DLD1 (cell line): ENCODE results near the gene MYOM1.

Source experiments
- in situ Hi-C: cut with HindIII; loops from 2 replicates; pipeline ENCODE4 v1.10.0; 2017; ENCODE audit warnings: low sequenced_read_pairs

The MYOM1 gene

GRCh38 chr18:3250237-3251107, 30.7 kb upstream of the MYOM1 start:
- in situ Hi-C loops: no loop called here

GRCh38 chr18:3248658-3249359, 29.0 kb upstream of the MYOM1 start:
- in situ Hi-C loops: no loop called here

- in situ Hi-C loops: no loop called here
These were observed 28.4 kb upstream of the MYOM1 start for GRCh38 chr18:3248062-3248657.

GRCh38 chr18:3247240-3248061, 27.7 kb upstream of the MYOM1 start, which contains the start of gene MYL12A:
Gene MYL12A (plus strand): TSS chr18:3247801. CDS start chr18:3253248, 5,447 bp downstream.
- in situ Hi-C loops: no loop called here

GRCh38 chr18:3246635-3247239, 27.0 kb upstream of the MYOM1 start:
- in situ Hi-C loops: no loop called here

GRCh38 chr18:3245853-3246634, 26.3 kb upstream of the MYOM1 start:
- in situ Hi-C loops: no loop called here

- in situ Hi-C loops: no loop called here
These were observed 25.4 kb upstream of the MYOM1 start for GRCh38 chr18:3245185-3245564.

GRCh38 chr18:3238742-3239141, 19.0 kb upstream of the MYOM1 start:
- in situ Hi-C loops: no loop called here

GRCh38 chr18:3236470-3236869, 16.7 kb upstream of the MYOM1 start:
- in situ Hi-C loops: no loop called here

GRCh38 chr18:3235846-3236245, 16.1 kb upstream of the MYOM1 start:
- in situ Hi-C loops: no loop called here

GRCh38 chr18:3234457-3234856, 14.7 kb upstream of the MYOM1 start:
- in situ Hi-C loops: no loop called here

GRCh38 chr18:3233433-3234168, 13.8 kb upstream of the MYOM1 start:
- in situ Hi-C loops: no loop called here

GRCh38 chr18:3233004-3233403, 13.2 kb upstream of the MYOM1 start:
- in situ Hi-C loops: no loop called here

- in situ Hi-C loops: no loop called here
These were observed 10.9 kb upstream of the MYOM1 start for GRCh38 chr18:3230401-3231334.

- in situ Hi-C loops: no loop called here
These were observed 6.3 kb upstream of the MYOM1 start for GRCh38 chr18:3226048-3226447.

- in situ Hi-C loops: no loop called here
These were observed 5.8 kb upstream of the MYOM1 start for GRCh38 chr18:3225588-3225987.

- in situ Hi-C loops: no loop called here
These were observed 4.5 kb upstream of the MYOM1 start for GRCh38 chr18:3224223-3224622.

GRCh38 chr18:3223356-3223755, 3.6 kb upstream of the MYOM1 start:
- in situ Hi-C loops: no loop called here
